ENCODE results near the gene UBTFL1. TPM values are rescaled to one million over a fixed set of nuclear protein-coding genes. Genes with fewer than 3 reads are reported as not detected.

The UBTFL1 gene, protein sequence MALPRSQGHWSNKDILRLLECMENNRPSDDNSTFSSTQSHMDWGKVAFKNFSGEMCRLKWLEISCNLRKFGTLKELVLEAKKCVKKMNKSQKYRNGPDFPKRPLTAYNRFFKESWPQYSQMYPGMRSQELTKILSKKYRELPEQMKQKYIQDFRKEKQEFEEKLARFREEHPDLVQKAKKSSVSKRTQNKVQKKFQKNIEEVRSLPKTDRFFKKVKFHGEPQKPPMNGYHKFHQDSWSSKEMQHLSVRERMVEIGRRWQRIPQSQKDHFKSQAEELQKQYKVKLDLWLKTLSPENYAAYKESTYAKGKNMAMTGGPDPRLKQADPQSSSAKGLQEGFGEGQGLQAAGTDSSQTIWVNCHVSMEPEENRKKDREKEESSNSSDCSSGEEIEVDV
- total RNA-seq, result not detected in 2 replicates

DNA sequence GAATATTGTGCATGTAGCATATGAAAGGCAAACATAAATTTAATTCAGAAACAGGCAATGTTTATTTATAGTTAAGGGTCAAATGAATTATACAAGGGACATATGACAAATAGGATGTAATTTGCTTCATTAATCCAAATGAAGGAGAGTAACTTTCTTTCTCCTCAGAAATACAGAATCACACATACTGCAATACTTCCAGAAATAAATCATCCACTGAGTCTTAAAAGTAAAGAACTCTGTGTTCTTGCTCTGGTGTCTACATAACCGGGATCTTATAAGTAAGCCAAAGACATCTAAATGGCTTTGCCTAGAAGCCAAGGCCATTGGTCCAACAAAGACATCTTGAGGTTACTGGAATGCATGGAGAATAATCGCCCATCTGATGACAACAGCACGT is at the start of gene UBTFL1:
Gene UBTFL1 (plus strand): TSS at position 301 of the 400 bp plus-strand sequence. CDS start 0 bp downstream, at position 301.

DNA sequence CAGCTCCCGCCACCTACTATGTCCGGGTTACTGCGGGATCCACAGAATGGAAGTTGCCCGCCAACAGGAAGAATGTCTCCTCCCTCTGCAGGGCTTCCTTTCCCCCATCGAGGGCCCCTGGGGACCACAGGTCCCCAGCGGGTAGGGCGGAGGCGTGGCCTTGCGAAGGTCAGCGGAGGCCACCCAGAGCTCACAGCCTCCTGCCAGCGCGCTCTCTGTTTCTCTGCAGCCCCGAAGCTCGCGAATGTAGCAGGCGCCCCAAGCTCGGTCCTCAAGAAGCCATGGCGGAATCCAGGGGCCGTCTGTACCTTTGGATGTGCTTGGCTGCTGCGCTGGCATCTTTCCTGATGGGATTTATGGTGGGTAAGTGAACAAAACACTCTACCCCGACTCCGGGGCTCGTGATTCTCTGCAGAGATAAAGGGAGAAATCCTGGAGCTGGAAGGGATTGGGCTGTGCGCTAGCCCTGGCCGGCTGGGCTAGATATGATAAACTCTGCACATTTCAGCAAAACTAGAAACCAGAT is 48.8 kb downstream of the UBTFL1 start, which contains the start of gene NAALAD2:
Gene NAALAD2 (plus strand): TSS at position 186 of the 526 bp plus-strand sequence. CDS start 96 bp downstream, at position 282.

Other genes starting within 250 kb of the UBTFL1 start
- gene TRIM64B, start 207.5 kb upstream of the UBTFL1 start, total RNA-seq, result not detected in 2 replicates
- gene TRIM49D1, start 163.7 kb upstream of the UBTFL1 start, total RNA-seq, result not detected in 2 replicates
- not detected in 2 replicates for gene TRIM49D2, start 161.9 kb upstream of the UBTFL1 start, total RNA-seq
- gene TRIM64, start 119.9 kb upstream of the UBTFL1 start, total RNA-seq, result not detected in 2 replicates
- gene TRIM49C, start 54.8 kb upstream of the UBTFL1 start, total RNA-seq, result not detected in 2 replicates
- gene NAALAD2, start 48.7 kb downstream of the UBTFL1 start, total RNA-seq, result 0.65 and 0.90 TPM in 2 replicates
- gene CHORDC1, start 137.1 kb downstream of the UBTFL1 start, total RNA-seq, result 22.9 and 53.0 TPM in 2 replicates

Measured in cardiac atrium fibroblast (primary cell).